ENCODE measurements around the gene GATA5. TPM values are rescaled to one million over a fixed set of nuclear protein-coding genes. Genes with fewer than 3 reads are reported as not detected.
A peak's percentile ranks its signal among the peaks of the same experiment; 100 is the strongest.

The GATA5 gene
- total RNA-seq, 1 experiment from 2014 or later = not detected

DNA sequence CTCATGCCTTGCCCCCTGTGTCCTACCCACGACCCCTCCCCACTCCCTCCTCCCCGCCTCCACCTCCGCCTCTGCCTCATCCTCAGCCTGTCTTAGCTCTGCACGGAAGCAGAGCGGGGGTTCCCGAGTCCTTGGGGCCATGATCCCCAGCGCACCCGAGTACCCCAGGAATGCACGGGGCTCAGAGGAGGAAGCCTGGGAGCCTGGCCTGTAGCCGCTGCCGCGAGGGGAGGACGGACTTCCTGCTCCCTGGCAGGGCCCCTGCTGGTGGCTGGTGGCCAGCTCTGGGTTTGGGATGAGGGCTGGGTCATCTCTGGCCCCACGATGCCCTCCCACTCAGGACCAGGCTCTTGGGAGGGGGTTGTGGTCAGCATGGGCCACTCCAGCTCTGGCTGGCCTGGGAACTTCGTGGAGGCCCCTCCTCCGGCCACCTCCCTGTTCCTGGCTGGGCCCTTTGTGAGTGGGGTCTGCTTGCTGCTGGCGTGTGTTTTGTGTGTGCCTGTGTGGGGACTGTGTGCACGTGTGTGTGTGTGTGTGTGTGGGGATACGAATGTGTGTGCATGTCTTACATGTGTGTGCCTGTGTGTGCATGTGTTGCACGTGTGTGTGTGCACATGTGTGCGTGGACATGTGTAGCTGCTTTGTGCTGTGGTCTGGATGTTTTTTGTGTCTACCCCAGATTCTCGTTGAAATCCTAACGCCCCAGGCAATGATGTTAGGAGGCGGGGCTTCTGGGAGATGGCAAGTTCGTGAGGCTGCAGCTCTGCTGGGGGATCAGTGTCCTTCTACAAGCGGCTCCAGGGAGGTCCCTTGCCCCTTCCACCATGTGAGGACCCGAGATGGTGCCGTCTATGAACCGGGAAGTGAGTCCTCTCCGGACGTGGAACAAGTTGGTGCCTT, 47.1 kb downstream of the GATA5 start:
- no peaks in the 10 kb centered on the region for H4K20me1 ChIP-seq (ENCODE audit: insufficient read depth)
- TF ChIP-seq, protein P1, sequence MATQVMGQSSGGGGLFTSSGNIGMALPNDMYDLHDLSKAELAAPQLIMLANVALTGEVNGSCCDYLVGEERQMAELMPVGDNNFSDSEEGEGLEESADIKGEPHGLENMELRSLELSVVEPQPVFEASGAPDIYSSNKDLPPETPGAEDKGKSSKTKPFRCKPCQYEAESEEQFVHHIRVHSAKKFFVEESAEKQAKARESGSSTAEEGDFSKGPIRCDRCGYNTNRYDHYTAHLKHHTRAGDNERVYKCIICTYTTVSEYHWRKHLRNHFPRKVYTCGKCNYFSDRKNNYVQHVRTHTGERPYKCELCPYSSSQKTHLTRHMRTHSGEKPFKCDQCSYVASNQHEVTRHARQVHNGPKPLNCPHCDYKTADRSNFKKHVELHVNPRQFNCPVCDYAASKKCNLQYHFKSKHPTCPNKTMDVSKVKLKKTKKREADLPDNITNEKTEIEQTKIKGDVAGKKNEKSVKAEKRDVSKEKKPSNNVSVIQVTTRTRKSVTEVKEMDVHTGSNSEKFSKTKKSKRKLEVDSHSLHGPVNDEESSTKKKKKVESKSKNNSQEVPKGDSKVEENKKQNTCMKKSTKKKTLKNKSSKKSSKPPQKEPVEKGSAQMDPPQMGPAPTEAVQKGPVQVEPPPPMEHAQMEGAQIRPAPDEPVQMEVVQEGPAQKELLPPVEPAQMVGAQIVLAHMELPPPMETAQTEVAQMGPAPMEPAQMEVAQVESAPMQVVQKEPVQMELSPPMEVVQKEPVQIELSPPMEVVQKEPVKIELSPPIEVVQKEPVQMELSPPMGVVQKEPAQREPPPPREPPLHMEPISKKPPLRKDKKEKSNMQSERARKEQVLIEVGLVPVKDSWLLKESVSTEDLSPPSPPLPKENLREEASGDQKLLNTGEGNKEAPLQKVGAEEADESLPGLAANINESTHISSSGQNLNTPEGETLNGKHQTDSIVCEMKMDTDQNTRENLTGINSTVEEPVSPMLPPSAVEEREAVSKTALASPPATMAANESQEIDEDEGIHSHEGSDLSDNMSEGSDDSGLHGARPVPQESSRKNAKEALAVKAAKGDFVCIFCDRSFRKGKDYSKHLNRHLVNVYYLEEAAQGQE (IDR thresholded peaks at IDR 0.05; ENCODE audit: low read depth) = no peak
- TF ChIP-seq SP1 (IDR thresholded peaks at IDR 0.05; ENCODE audit: low read depth) (no peak), POLR2AphosphoS5 (IDR thresholded peaks at IDR 0.05; ENCODE audit: low read depth, low read length) (no peak), SRF (IDR thresholded peaks at IDR 0.05; ENCODE audit: low read depth) (no peak)
- H3K4me3 ChIP-seq (replicated peaks in 1 of 2; ENCODE audit: low read depth in 1 of 2, low read length in 2 of 2) = no peak overlapping the region
- no peaks in the 10 kb centered on the region for H3K9me2 ChIP-seq (ENCODE audit: insufficient read depth)
- H2AFZ ChIP-seq (ENCODE audit: low read depth, low read length, poor library complexity, severe bottlenecking) = no peak overlapping the region
- H3K27ac ChIP-seq (ENCODE audit: low read depth, low read length) = peak overlapping the region; percentile 80; the same call in 1 of the 2 replicates
- no peaks in the 10 kb centered on the region for H3K9me3 ChIP-seq (ENCODE audit: control insufficient read depth in 1 of 2, insufficient read depth in 1 of 2, low read depth in 1 of 2, low read length in 2 of 2)
- BruUV-seq (replicated peaks) = no TSS peak
- ChIA-PET POLR2A (no interaction called here), CTCF (no interaction called here), RAD21 (ENCODE audit: low non-redundant PET in 1 of 2, low total read pairs in 2 of 2, uncharacterized antibody in 2 of 2, unreplicated experiment in 2 of 2) (no interaction called here)
- H3K27me3 ChIP-seq (ENCODE audit: insufficient read depth, low read length) = no peaks in the 10 kb centered on the region
- H3K36me3 ChIP-seq (ENCODE audit: control insufficient read depth in 1 of 2, insufficient read depth in 2 of 2, low read length in 2 of 2) = no peaks in the 10 kb centered on the region
- intact Hi-C loops (cut with micrococcal nuclease) = no loop called here
- no peak overlapping the region for H3K9ac ChIP-seq (ENCODE audit: low read length)
- no peak for DNase-seq (ENCODE audit: low read depth, low spot score)
- H3K4me1 ChIP-seq (ENCODE audit: control insufficient read depth in 1 of 2, insufficient read depth in 2 of 2, low read length in 2 of 2) = peaks cover 29 to 36% of the 10 kb centered on the region in 2 experiments
- H3K79me2 ChIP-seq (ENCODE audit: insufficient read depth, low read length) = no peaks in the 10 kb centered on the region
- ATAC-seq = no peak
- H3K4me2 ChIP-seq (ENCODE audit: low read length) = peak overlapping the region; percentile 77
